Smooth muscle cell (in vitro differentiated cells): Measurements from ENCODE around the gene KCNK1. TPM values are rescaled to one million over a fixed set of nuclear protein-coding genes. Genes with fewer than 3 reads are reported as not detected.

Experiments used
- DNase-seq: peaks from one replicate; lab custom pipeline; 2025; ENCODE audit not compliant: unreplicated experiment; lab: John Stamatoyannopoulos, UW
- H2AFZ ChIP-seq: fragments of 200-600 bp; sonication (generic); 2 replicates; pipeline ENCODE4 v1.6.0; 2016; ENCODE audit warnings: antibody characterized with exemption, low read depth, mild to moderate bottlenecking
- H3F3A ChIP-seq: fragments of 200-600 bp; sonication (generic); 2 replicates; pipeline ENCODE4 v1.6.0; 2017; ENCODE audit warnings: antibody characterized with exemption, low read depth
- H3K27ac ChIP-seq: fragments of 200-600 bp; sonication (generic); 2 replicates; pipeline ENCODE4 v1.5.1; 2016; ENCODE audit warnings: low read depth, mild to moderate bottlenecking
- H3K27me3 ChIP-seq: fragments of 200-600 bp; sonication (generic); 2 replicates; pipeline ENCODE4 v1.6.1; 2016; ENCODE audit warnings: low read depth, mild to moderate bottlenecking
- H3K36me3 ChIP-seq: fragments of 200-600 bp; sonication (generic); 2 replicates; pipeline ENCODE4 v1.5.1; 2016; ENCODE audit warnings: low read depth
- H3K4me1 ChIP-seq: fragments of 200-600 bp; sonication (generic); 2 replicates; pipeline ENCODE4 v1.5.1; 2016; ENCODE audit warnings: low read depth
- H3K4me2 ChIP-seq: fragments of 200-600 bp; sonication (generic); 2 replicates; pipeline ENCODE4 v1.6.0; 2016; ENCODE audit warnings: mild to moderate bottlenecking
- H3K4me3 ChIP-seq: fragments of 200-600 bp; sonication (generic); 2 replicates; pipeline ENCODE4 v1.5.1; 2016; ENCODE audit warnings: mild to moderate bottlenecking
- H3K79me2 ChIP-seq: fragments of 200-600 bp; sonication (generic); 2 replicates; pipeline ENCODE4 v1.6.0; 2016; ENCODE audit warnings: low read depth, mild to moderate bottlenecking
- H3K9ac ChIP-seq: fragments of 200-600 bp; sonication (generic); 2 replicates; pipeline ENCODE4 v1.6.0; 2016; ENCODE audit warnings: low read depth
- H3K9me3 ChIP-seq: fragments of 200-600 bp; sonication (generic); replicated peaks from 2 replicates; pipeline ENCODE4 v1.5.1; 2016; ENCODE audit warnings: low read depth
- H4K20me1 ChIP-seq: fragments of 200-600 bp; sonication (generic); 2 replicates; pipeline ENCODE4 v1.6.0; 2016; ENCODE audit warnings: low read depth
- CTCF ChIP-seq: fragments of 200-600 bp; sonication (generic); IDR thresholded peaks from 2 replicates; pipeline ENCODE4 v1.5.1; 2017; ENCODE audit warnings: borderline replicate concordance, mild to moderate bottlenecking, antibody characterized with exemption; ENCODE audit not compliant: insufficient read depth, poor library complexity, severe bottlenecking
- WGBS: methylation state at CpG from one replicate; pipeline ENCODE4 v1.1.7; 2016; ENCODE audit warnings: low lambda C conversion rate; 5-methylcytosine and 5-hydroxymethylcytosine counted together
- polyA plus RNA-seq: library from polyadenylated mRNA; unstranded; fragments of >200 nt; fragmentation: Nextera tagmentation; extraction: Ambion mirVana; gene quantifications from 2 replicates; pipeline ENCODE4 v1.2.1, GENCODE V29; 2016
- total RNA-seq: library from RNA; depleted of rRNA; stranded (reverse); fragments of >200 nt; gene quantifications from 2 replicates; pipeline ENCODE4 v1.2.3, GENCODE V29; 2014

Gene KCNK1
- total and polyA plus RNA-seq, 2 experiments from 2014 or later, result 16.6 to 16.8 TPM

GRCh38 chr1:233707880-233708815 is 94.2 kb downstream of the KCNK1 start:
- WGBS, result 22% methylated on average over 6 of the region's 6 CpGs

DNA sequence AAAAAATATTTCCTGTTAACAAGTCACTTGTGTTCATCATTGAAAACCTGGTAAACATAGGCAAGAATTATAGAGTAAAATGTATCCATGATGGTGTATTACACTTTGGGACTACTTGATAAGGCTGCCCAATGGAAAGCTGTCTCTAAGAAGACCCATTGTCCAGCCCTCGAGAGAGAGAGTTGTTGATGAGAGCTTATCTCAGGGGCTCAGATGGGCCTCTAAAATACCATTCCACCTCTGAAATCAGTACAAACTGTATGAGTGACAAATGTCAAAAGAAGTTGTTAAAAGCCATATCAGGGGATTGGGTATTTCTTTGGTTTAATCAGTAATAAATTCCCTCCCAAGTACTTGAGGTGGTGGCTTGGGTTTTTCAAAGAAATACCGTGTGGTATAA is 96.1 kb downstream of the KCNK1 start:
- H3K4me3 ChIP-seq, result no peak overlapping the region
- no peaks in the 10 kb centered on the region for H3K9me3 ChIP-seq
- H3K9ac ChIP-seq, result no peak overlapping the region
- H3K36me3 ChIP-seq, result no peaks in the 10 kb centered on the region
- 91% methylated on average over 2 of the region's 2 CpGs for WGBS
- H3K27ac ChIP-seq, result no peak overlapping the region
- H2AFZ ChIP-seq, result no peak overlapping the region
- H3K4me2 ChIP-seq, result no peak overlapping the region
- peaks cover 18% of the 10 kb centered on the region for H3F3A ChIP-seq
- H3K27me3 ChIP-seq, result no peaks in the 10 kb centered on the region
- DNase-seq, result no peak
- H3K79me2 ChIP-seq, result no peaks in the 10 kb centered on the region
- no peak for TF ChIP-seq CTCF
- peaks cover 8% of the 10 kb centered on the region for H3K4me1 ChIP-seq
- no peaks in the 10 kb centered on the region for H4K20me1 ChIP-seq

More at GRCh38 chr1:233707880-233708815, 94.2 kb downstream of the KCNK1 start:
- peaks cover 18% of the 10 kb centered on the region for H3F3A ChIP-seq
- no peaks in the 10 kb centered on the region for H3K9me3 ChIP-seq
- peaks cover 8% of the 10 kb centered on the region for H3K4me1 ChIP-seq
- H3K79me2 ChIP-seq, result no peaks in the 10 kb centered on the region
- H2AFZ ChIP-seq, result peak overlapping the region; percentile 44
- H3K27ac ChIP-seq, result peak overlapping the region; percentile 82
- TF ChIP-seq CTCF, result no peak
- DNase-seq, result no peak
- H3K4me2 ChIP-seq, result peak overlapping the region; percentile 2
- H3K36me3 ChIP-seq, result no peaks in the 10 kb centered on the region
- no peak overlapping the region for H3K4me3 ChIP-seq
- H3K9ac ChIP-seq, result peak overlapping the region; percentile 70
- H3K27me3 ChIP-seq, result no peaks in the 10 kb centered on the region
- H4K20me1 ChIP-seq, result no peaks in the 10 kb centered on the region

DNA sequence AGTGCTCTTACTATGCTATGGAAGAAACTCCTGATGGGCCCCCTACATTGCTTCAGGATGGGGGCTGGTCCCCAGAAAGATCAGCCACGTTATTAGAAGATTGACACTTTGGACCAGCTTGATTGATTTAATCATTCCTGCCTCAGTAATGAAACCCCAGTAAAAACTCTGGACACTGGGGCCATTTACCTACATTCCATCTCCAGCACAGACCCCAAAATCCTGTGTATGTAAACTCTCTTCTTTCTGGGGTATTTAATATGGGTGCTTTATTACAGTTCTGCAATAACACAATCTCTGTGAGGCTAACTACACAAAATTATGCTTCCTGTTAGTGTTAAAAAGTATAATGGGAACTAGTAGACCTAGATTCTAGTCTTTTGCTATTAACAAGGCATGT is 96.6 kb downstream of the KCNK1 start:
- Histone ChIP-seq H3K27ac (no peak overlapping the region), H2AFZ (no peak overlapping the region), H3K79me2 (no peaks in the 10 kb centered on the region), H3K4me3 (no peak overlapping the region), H3K4me1 (peaks cover 8% of the 10 kb centered on the region), H3F3A (peaks cover 18% of the 10 kb centered on the region), H3K36me3 (no peaks in the 10 kb centered on the region), H3K4me2 (no peak overlapping the region), H3K9ac (no peak overlapping the region), H4K20me1 (no peaks in the 10 kb centered on the region), H3K9me3 (no peaks in the 10 kb centered on the region), H3K27me3 (no peaks in the 10 kb centered on the region)
- no peak for TF ChIP-seq CTCF
- WGBS, result 86% methylated on average over 1 of the region's 1 CpG
- no peak for DNase-seq
